Measurements from ENCODE around the gene HCK. TPM values are rescaled to one million over a fixed set of nuclear protein-coding genes. Genes with fewer than 3 reads are reported as not detected.
A peak's percentile ranks its signal among the peaks of the same experiment; 100 is the strongest.

HCK gene
- total RNA-seq, 2 experiments from 2014 or later = 0.67 to 1.0 TPM

- Mint-ChIP-seq H3K9me3 (no peaks in the 10 kb centered on the region), H3K4me3 (no peak overlapping the region), H3K27me3 (peaks cover 45% of the 10 kb centered on the region), H3K36me3 (ENCODE audit: low read depth) (no peaks in the 10 kb centered on the region), H3K4me1 (ENCODE audit: low read depth) (no peaks in the 10 kb centered on the region), H3K27ac (no peak overlapping the region)
- DNase-seq = peak in 2 of 14 experiments; percentile 29 to 37
- CTCF ChIA-PET = interaction anchor here (0.7 kb wide), 1 partner anchor 135 kb away, joined by 3 read pairs; no protein-coding TSS in a partner anchor
- no peak for ATAC-seq (ENCODE audit: poor library complexity)
- H3K9me3 ChIP-seq (ENCODE audit: control insufficient read depth in 1 of 2, insufficient read depth in 1 of 2, low read length in 2 of 2) = no peaks in the 10 kb centered on the region
- H3K27me3 ChIP-seq (ENCODE audit: control insufficient read depth in 1 of 2, insufficient read depth in 2 of 2, low read length in 2 of 2) = peaks cover 10% of the 10 kb centered on the region in 2 experiments
- no peak for TF ChIP-seq CTCF (IDR thresholded peaks at IDR 0.05)
- intact Hi-C loops (cut with DNase I, micrococcal nuclease) = no loop called here
- no peak overlapping the region for H3K4me3 ChIP-seq (ENCODE audit: low read length)
- no peaks in the 10 kb centered on the region for H3K4me1 ChIP-seq (ENCODE audit: insufficient read depth, low read length)
- H3K36me3 ChIP-seq (ENCODE audit: insufficient read depth, low read length) = no peaks in the 10 kb centered on the region
- no peak overlapping the region for H3K27ac ChIP-seq (ENCODE audit: low read depth in 1 of 2, low read length in 2 of 2)
- POLR2A ChIA-PET = interaction anchor here (0.6 kb wide), 1 partner anchor 15 kb away, joined by 3 read pairs; no protein-coding TSS in a partner anchor
Measured at GRCh38 chr20:32063695-32064094, 11.7 kb downstream of the HCK start.

- Histone ChIP-seq H3K4me3 (ENCODE audit: low read length) (no peak overlapping the region), H3K9me3 (ENCODE audit: control insufficient read depth in 1 of 2, insufficient read depth in 1 of 2, low read length in 2 of 2) (no peaks in the 10 kb centered on the region), H3K27me3 (ENCODE audit: control insufficient read depth in 1 of 2, insufficient read depth in 2 of 2, low read length in 2 of 2) (peaks cover 7% of the 10 kb centered on the region in 2 experiments), H3K27ac (ENCODE audit: low read depth in 1 of 2, low read length in 2 of 2) (no peak overlapping the region), H3K36me3 (ENCODE audit: insufficient read depth, low read length) (no peaks in the 10 kb centered on the region), H3K4me1 (ENCODE audit: insufficient read depth, low read length) (no peaks in the 10 kb centered on the region)
- Mint-ChIP-seq H3K4me3 (no peak overlapping the region), H3K27me3 (peaks cover 37% of the 10 kb centered on the region), H3K36me3 (ENCODE audit: low read depth) (no peaks in the 10 kb centered on the region), H3K9me3 (no peaks in the 10 kb centered on the region), H3K27ac (no peak overlapping the region), H3K4me1 (ENCODE audit: low read depth) (no peaks in the 10 kb centered on the region)
- CTCF ChIA-PET = no interaction called here
- intact Hi-C loops (cut with DNase I, micrococcal nuclease) = no loop called here
- POLR2A ChIA-PET = no interaction called here
- no peak for TF ChIP-seq CTCF (IDR thresholded peaks at IDR 0.05)
- no peak for DNase-seq
- ATAC-seq (ENCODE audit: poor library complexity) = no peak
Measured at GRCh38 chr20:32064667-32065066, 12.6 kb downstream of the HCK start.

GRCh38 chr20:32067234-32067821 lies 15.3 kb downstream of the HCK start:
- no peak overlapping the region for H3K4me3 ChIP-seq (ENCODE audit: low read length)
- intact Hi-C loops (cut with DNase I, micrococcal nuclease) = no loop called here
- no peaks in the 10 kb centered on the region for H3K36me3 ChIP-seq (ENCODE audit: insufficient read depth, low read length)
- POLR2A ChIA-PET = no interaction called here
- H3K4me3 Mint-ChIP-seq = no peak overlapping the region
- H3K9me3 ChIP-seq (ENCODE audit: control insufficient read depth in 1 of 2, insufficient read depth in 1 of 2, low read length in 2 of 2) = no peaks in the 10 kb centered on the region
- H3K4me1 Mint-ChIP-seq (ENCODE audit: low read depth) = no peaks in the 10 kb centered on the region
- CTCF ChIA-PET = no interaction called here
- H3K9me3 Mint-ChIP-seq = no peaks in the 10 kb centered on the region
- peaks cover 0 to 2% of the 10 kb centered on the region in 2 experiments for H3K27me3 ChIP-seq (ENCODE audit: control insufficient read depth in 1 of 2, insufficient read depth in 2 of 2, low read length in 2 of 2)
- no peaks in the 10 kb centered on the region for H3K36me3 Mint-ChIP-seq (ENCODE audit: low read depth)
- peaks cover 14% of the 10 kb centered on the region for H3K27me3 Mint-ChIP-seq
- no peak overlapping the region for H3K27ac ChIP-seq (ENCODE audit: low read depth in 1 of 2, low read length in 2 of 2)
- TF ChIP-seq CTCF (IDR thresholded peaks at IDR 0.05) = no peak
- ATAC-seq (ENCODE audit: poor library complexity) (no peak), DNase-seq (no peak)
- no peak overlapping the region for H3K27ac Mint-ChIP-seq
- H3K4me1 ChIP-seq (ENCODE audit: insufficient read depth, low read length) = peaks cover 4% of the 10 kb centered on the region

Measured in CD4-positive, alpha-beta T cell (primary cell).